Activated B cell treated with CpG ODN at 0.5 μM for 24 hours (primary cell): ENCODE results near the gene MTMR10. TPM values are rescaled to one million over a fixed set of nuclear protein-coding genes. Genes with fewer than 3 reads are reported as not detected.

ENCODE experiments used
- ATAC-seq: fragments of 200-7000 bp; cut with Tn5 transposase; one replicate; pipeline ENCODE4 v1.10.0; 2021; ENCODE audit warnings: low read depth, mild to moderate bottlenecking, moderate library complexity
- CTCF ChIA-PET: fragments of 350-600 bp; sonication (Branson Sonifier 250); formaldehyde crosslinking; loops from one replicate; lab custom pipeline; 2021; ENCODE audit warnings: antibody characterized with exemption; lab: Charles Lee
- POLR2A ChIA-PET: fragments of 350-600 bp; sonication (Branson Sonifier 250); formaldehyde crosslinking; loops from one replicate; lab custom pipeline; 2021; ENCODE audit warnings: antibody characterized with exemption; lab: Charles Lee
- DNase-seq: peaks from one replicate; pipeline ENCODE4 v3.0.0; 2022
- H3K27ac Mint-ChIP-seq: one replicate; pipeline ENCODE4 v1.8.0; 2020; ENCODE audit warnings: mixed read lengths
- H3K27me3 Mint-ChIP-seq: one replicate; pipeline ENCODE4 v1.8.0; 2021; ENCODE audit warnings: mixed read lengths
- H3K36me3 Mint-ChIP-seq: one replicate; pipeline ENCODE4 v1.8.0; 2021; ENCODE audit warnings: low read depth, mixed read lengths
- H3K4me1 Mint-ChIP-seq: one replicate; pipeline ENCODE4 v1.8.0; 2021; ENCODE audit warnings: mixed read lengths
- H3K4me3 Mint-ChIP-seq: one replicate; pipeline ENCODE4 v1.8.0; 2020; ENCODE audit warnings: mild to moderate bottlenecking, mixed read lengths
- H3K9me3 Mint-ChIP-seq: one replicate; pipeline ENCODE4 v1.8.0; 2020; ENCODE audit warnings: mixed read lengths
- CTCF ChIP-seq: fragments of 200-600 bp; IDR thresholded peaks from one replicate; pipeline ENCODE4 v1.8.0; 2022; ENCODE audit warnings: antibody characterized with exemption, mild to moderate bottlenecking
- intact Hi-C: fragments of 100-400 bp; cut with micrococcal nuclease; formaldehyde crosslinking; loops from one replicate; pipeline ENCODE4 v1.15.1; 2024
- total RNA-seq: library from RNA; stranded (reverse); gene quantifications from 2 replicates; pipeline ENCODE4 v1.2.3, GENCODE V29; 2022

Gene MTMR10
- total RNA-seq, 1 donor from 2014 or later = 42.5 TPM

- no peaks in the 10 kb centered on the region for H3K9me3 Mint-ChIP-seq
- intact Hi-C loops = no loop called here
- ChIA-PET CTCF (no interaction called here), POLR2A (interaction anchor here (0.6 kb wide), 1 partner anchor 90 kb away, joined by 3 read pairs; no protein-coding TSS in a partner anchor)
- H3K27ac Mint-ChIP-seq = no peak overlapping the region
- peaks cover 85% of the 10 kb centered on the region for H3K36me3 Mint-ChIP-seq
- no peak overlapping the region for H3K4me3 Mint-ChIP-seq
- TF ChIP-seq CTCF = no peak
- ATAC-seq = no peak
- no peaks in the 10 kb centered on the region for H3K27me3 Mint-ChIP-seq
- H3K4me1 Mint-ChIP-seq = peaks cover 6% of the 10 kb centered on the region
- DNase-seq = no peak
These were observed 69.5 kb downstream of the MTMR10 start for GRCh38 chr15:30921781-30922479.

GRCh38 chr15:30921106-30921505 lies 70.3 kb downstream of the MTMR10 start:
- POLR2A ChIA-PET = interaction anchor here (0.6 kb wide), 1 partner anchor 91 kb away, joined by 3 read pairs; no protein-coding TSS in a partner anchor

GRCh38 chr15:30919877-30920550 lies 71.4 kb downstream of the MTMR10 start:
- H3K36me3 Mint-ChIP-seq = peaks cover 82% of the 10 kb centered on the region
- ChIA-PET CTCF (no interaction called here), POLR2A (no interaction called here)
- no peak overlapping the region for H3K27ac Mint-ChIP-seq
- TF ChIP-seq CTCF = no peak
- ATAC-seq (no peak), DNase-seq (no peak)
- peaks cover 6% of the 10 kb centered on the region for H3K4me1 Mint-ChIP-seq
- no peaks in the 10 kb centered on the region for H3K27me3 Mint-ChIP-seq
- H3K4me3 Mint-ChIP-seq = no peak overlapping the region
- intact Hi-C loops = no loop called here
- no peaks in the 10 kb centered on the region for H3K9me3 Mint-ChIP-seq

More at GRCh38 chr15:30921106-30921505, 70.3 kb downstream of the MTMR10 start:
- H3K4me1 Mint-ChIP-seq = peaks cover 6% of the 10 kb centered on the region
- H3K4me3 Mint-ChIP-seq = no peak overlapping the region
- H3K9me3 Mint-ChIP-seq = no peaks in the 10 kb centered on the region
- no peak for TF ChIP-seq CTCF
- peaks cover 84% of the 10 kb centered on the region for H3K36me3 Mint-ChIP-seq
- ATAC-seq (no peak), DNase-seq (no peak)
- intact Hi-C loops = no loop called here
- no peaks in the 10 kb centered on the region for H3K27me3 Mint-ChIP-seq
- H3K27ac Mint-ChIP-seq = no peak overlapping the region
- CTCF ChIA-PET = no interaction called here

- intact Hi-C loops = no loop called here
These were observed 73.1 kb downstream of the MTMR10 start for GRCh38 chr15:30918366-30918765.

More at GRCh38 chr15:30918366-30918765, 73.1 kb downstream of the MTMR10 start:
- ATAC-seq = no peak
- H3K27me3 Mint-ChIP-seq = no peaks in the 10 kb centered on the region
- no peak overlapping the region for H3K4me3 Mint-ChIP-seq
- no peaks in the 10 kb centered on the region for H3K9me3 Mint-ChIP-seq
- H3K36me3 Mint-ChIP-seq = peaks cover 82% of the 10 kb centered on the region
- DNase-seq = no peak
- H3K4me1 Mint-ChIP-seq = peaks cover 6% of the 10 kb centered on the region
- CTCF ChIA-PET = no interaction called here
- POLR2A ChIA-PET = no interaction called here
- H3K27ac Mint-ChIP-seq = no peak overlapping the region
- TF ChIP-seq CTCF = no peak
